Neutrophil (primary cell): ENCODE data around the gene VSTM2L.

Experiments
- H3K27ac ChIP-seq: fragments of 200-600 bp; sonication (generic); 2 replicates; pipeline ENCODE4 v1.5.1; 2016; ENCODE audit warnings: mild to moderate bottlenecking, moderate library complexity
- H3K27me3 ChIP-seq: fragments of 200-600 bp; sonication (generic); 2 replicates; pipeline ENCODE4 v1.6.0; 2016; ENCODE audit warnings: mild to moderate bottlenecking
- H3K36me3 ChIP-seq: fragments of 200-600 bp; sonication (generic); 2 replicates; pipeline ENCODE4 v1.5.1; 2017
- H3K4me1 ChIP-seq, 2 experiments: fragments of 200-600 bp in 1 of 2; sonication (generic) in 1 of 2; 1 replicate in 1 of 2; 2 replicates in 1 of 2; pipeline versions ENCODE4 v1.5.1 to v1.6.1; 2013 to 2016; ENCODE audit warnings: low read depth in 1 of 2, low read length in 1 of 2, mild to moderate bottlenecking in 1 of 2, moderate library complexity in 1 of 2; ENCODE audit not compliant: control insufficient read depth in 1 of 2, insufficient read depth in 1 of 2
- H3K4me3 ChIP-seq, 2 experiments: fragments of 200-600 bp in 1 of 2; sonication (generic) in 1 of 2; 1 replicate in 1 of 2; 2 replicates in 1 of 2; pipeline ENCODE4 v1.5.1; 2013 to 2016; ENCODE audit warnings: low read depth in 1 of 2, low read length in 1 of 2, mild to moderate bottlenecking in 1 of 2, moderate library complexity in 1 of 2
- H3K9me3 ChIP-seq: fragments of 200-600 bp; sonication (generic); 2 replicates; pipeline ENCODE4 v1.5.1; 2016
- CTCF ChIP-seq: fragments of 200-600 bp; sonication (generic); IDR thresholded peaks from 2 replicates; pipeline ENCODE4 v1.5.1; 2016; ENCODE audit warnings: antibody characterized with exemption

VSTM2L gene

GRCh38 chr20:37932074-37932473 is 29.1 kb downstream of the VSTM2L start:
- Histone ChIP-seq H3K4me3 (no peak overlapping the region), H3K4me1 (no peaks in the 10 kb centered on the region), H3K9me3 (no peaks in the 10 kb centered on the region), H3K36me3 (no peaks in the 10 kb centered on the region), H3K27me3 (peaks cover 24% of the 10 kb centered on the region), H3K27ac (no peak overlapping the region)
- TF ChIP-seq CTCF, result no peak

GRCh38 chr20:37932919-37933318 is 30.0 kb downstream of the VSTM2L start:
- no peaks in the 10 kb centered on the region for H3K9me3 ChIP-seq
- H3K4me3 ChIP-seq, result no peak overlapping the region
- H3K36me3 ChIP-seq, result no peaks in the 10 kb centered on the region
- peaks cover 24% of the 10 kb centered on the region for H3K27me3 ChIP-seq
- H3K4me1 ChIP-seq, result no peaks in the 10 kb centered on the region
- H3K27ac ChIP-seq, result no peak overlapping the region
- TF ChIP-seq CTCF, result no peak

- no peak for TF ChIP-seq CTCF
- no peaks in the 10 kb centered on the region for H3K36me3 ChIP-seq
- peaks cover 24% of the 10 kb centered on the region for H3K27me3 ChIP-seq
- H3K9me3 ChIP-seq, result no peaks in the 10 kb centered on the region
- no peak overlapping the region for H3K4me3 ChIP-seq
- no peaks in the 10 kb centered on the region for H3K4me1 ChIP-seq
- H3K27ac ChIP-seq, result no peak overlapping the region
Observed at GRCh38 chr20:37933786-37934633, 31.1 kb downstream of the VSTM2L start.

- Histone ChIP-seq H3K27ac (no peak overlapping the region), H3K36me3 (no peaks in the 10 kb centered on the region), H3K4me3 (no peak overlapping the region), H3K27me3 (peaks cover 16% of the 10 kb centered on the region), H3K4me1 (no peaks in the 10 kb centered on the region), H3K9me3 (no peaks in the 10 kb centered on the region)
- TF ChIP-seq CTCF, result no peak
Observed at GRCh38 chr20:37934634-37935375, 31.9 kb downstream of the VSTM2L start.

GRCh38 chr20:37935435-37935834 is 32.5 kb downstream of the VSTM2L start:
- Histone ChIP-seq H3K27ac (no peak overlapping the region), H3K4me3 (no peak overlapping the region), H3K4me1 (no peaks in the 10 kb centered on the region), H3K27me3 (peaks cover 14% of the 10 kb centered on the region), H3K36me3 (no peaks in the 10 kb centered on the region), H3K9me3 (no peaks in the 10 kb centered on the region)
- no peak for TF ChIP-seq CTCF
